ENCODE data around the gene XPR1.

XPR1 gene

DNA sequence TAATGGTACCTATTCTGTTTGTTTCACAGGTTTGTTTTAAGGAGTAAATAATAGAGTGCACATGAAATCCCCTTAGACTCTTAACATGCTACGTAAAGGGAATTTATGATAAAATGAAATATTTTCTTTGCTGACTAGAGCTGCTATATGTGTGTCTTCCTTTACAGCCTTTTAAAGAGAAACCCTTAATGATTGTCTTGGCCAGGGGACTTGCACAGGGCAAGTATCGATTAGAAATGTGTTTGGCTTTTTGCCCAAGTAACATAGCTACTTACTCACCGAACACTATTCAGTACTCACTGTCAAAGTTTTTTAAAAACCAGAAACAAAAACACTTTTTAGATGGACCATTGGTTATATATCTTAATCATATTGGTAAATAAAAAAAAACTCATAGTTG is 209.6 kb downstream of the XPR1 start:
- DNase-seq (ENCODE audit: low spot score): no peak

DNA sequence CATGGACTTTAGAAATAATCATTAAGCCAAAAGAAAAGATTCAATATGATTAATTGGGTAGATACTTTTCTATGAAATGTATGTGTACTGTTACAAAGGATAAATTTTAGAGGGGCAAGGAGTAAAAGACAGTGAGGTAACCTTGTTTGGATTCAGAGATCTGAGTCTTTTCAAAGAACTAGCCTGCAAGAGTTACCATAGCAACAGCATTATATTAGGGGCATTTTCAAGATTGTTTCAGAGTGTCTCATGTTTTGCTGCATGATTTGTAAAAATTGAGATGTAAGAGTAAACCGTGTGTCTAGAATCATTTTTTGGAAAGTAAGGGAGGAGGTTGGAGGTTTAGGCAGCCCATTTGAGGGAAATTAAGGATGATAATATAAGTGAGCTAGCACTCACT is 210.2 kb downstream of the XPR1 start:
- DNase-seq (ENCODE audit: low spot score): no peak

DNA sequence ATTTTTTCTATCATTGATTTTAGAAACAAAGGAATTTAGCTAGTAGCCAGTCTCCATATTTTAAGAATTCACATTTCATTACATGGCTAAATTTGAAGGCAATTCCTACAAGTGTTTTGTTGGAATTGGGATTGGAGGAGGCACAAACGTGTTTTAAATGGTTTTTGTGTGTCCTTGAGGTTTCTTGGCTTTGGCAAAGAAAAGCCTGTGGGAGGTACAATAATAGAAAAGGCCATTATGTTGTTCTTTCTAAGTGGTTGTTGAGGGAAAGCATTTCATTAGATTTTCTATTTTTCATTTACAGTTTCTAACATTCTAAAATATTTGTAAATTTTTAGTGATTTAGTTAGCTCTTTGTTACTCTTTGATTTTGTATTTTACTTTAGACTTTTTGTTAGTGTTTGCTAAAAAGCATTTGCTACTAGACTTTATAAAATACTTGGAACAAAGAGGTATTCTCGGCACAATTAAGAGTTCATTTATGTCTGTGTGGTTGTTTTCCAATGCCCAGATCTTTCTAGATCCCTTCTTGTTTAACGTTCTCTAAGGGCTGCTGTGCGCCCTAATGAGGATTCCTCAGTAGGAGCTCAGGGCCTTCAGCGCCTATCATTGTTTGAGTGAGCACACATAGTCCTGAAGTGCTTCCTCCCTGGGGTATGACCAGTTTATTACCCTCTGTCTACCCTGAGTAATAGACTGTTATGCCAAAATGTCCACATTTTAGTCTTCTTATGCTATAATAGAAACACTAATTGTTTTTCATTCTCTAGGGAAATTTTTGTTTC is 210.9 kb downstream of the XPR1 start:
- DNase-seq (ENCODE audit: low spot score): peak; percentile 18

DNA sequence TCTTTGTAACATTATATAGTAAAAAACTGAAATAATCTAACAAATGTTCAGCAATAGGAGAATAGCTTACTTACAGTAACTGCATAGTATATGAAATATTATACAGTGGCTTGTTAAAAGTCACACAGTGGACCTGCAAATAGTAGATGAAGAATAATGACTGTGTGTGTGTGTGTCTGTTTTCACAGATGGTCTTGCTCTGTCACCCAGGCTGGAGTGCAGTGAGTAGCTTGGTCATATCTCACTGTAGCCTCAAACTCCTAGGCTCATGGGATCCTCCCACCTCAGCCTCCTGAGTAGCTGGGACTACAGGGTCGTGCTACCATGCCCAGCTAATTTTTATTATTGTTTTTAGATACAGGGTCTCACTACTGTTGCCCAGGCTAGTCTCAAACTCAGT is 213.5 kb downstream of the XPR1 start:
- no peak for DNase-seq (ENCODE audit: low spot score)

DNA sequence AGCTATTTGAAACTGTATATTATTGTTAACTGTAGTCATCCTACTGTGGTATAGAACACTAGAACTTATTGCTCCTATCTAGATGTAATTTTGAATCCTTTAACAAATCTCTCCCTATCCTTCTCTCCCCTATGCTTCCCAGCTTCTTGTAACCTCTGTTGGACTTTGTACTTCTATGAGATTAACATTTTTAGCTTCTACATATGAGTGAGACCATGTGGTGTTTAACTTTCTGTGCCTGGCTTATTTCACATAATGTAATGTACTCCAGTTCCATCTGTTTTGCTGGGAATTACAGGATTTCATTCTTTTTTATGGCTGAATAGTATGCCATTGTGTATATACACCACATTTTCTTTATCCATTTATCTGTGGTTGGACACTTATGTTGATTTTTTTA is 216.4 kb downstream of the XPR1 start:
- no peak for DNase-seq (ENCODE audit: low spot score)

DNA sequence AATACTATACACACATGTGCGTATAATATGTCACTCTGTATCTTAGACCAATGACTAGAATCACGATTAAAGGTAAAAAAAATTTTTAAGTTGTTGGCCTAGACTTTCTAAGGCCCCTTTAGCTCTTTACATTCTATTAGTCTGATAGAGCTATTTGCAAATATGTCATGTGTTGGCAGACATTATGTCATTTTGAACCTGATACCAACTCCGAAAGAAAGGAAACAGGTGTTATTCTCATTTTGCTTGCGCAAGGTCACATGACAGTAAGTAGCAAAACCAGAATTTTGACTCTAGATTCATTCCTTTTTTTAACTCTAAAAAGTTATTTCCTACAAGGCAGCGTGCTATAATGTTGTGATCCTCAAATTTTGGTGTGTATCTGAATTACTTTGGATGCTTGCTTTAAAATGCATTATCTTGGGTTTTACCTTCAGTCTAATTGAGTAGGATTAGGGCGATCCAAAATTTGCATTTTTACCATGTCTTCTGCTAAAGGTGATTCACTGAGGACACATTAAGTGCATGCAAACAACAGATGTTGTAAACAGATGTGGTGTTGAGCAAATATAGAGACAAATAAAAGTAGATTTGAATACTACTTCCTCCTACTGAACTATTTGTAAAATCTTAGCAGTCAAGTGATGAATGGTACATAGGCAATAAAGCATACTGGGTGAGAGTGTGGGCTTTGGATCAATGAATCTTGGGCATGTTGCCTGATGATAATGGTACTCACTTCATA is 217.4 kb downstream of the XPR1 start:
- no peak for DNase-seq (ENCODE audit: low spot score)

DNA sequence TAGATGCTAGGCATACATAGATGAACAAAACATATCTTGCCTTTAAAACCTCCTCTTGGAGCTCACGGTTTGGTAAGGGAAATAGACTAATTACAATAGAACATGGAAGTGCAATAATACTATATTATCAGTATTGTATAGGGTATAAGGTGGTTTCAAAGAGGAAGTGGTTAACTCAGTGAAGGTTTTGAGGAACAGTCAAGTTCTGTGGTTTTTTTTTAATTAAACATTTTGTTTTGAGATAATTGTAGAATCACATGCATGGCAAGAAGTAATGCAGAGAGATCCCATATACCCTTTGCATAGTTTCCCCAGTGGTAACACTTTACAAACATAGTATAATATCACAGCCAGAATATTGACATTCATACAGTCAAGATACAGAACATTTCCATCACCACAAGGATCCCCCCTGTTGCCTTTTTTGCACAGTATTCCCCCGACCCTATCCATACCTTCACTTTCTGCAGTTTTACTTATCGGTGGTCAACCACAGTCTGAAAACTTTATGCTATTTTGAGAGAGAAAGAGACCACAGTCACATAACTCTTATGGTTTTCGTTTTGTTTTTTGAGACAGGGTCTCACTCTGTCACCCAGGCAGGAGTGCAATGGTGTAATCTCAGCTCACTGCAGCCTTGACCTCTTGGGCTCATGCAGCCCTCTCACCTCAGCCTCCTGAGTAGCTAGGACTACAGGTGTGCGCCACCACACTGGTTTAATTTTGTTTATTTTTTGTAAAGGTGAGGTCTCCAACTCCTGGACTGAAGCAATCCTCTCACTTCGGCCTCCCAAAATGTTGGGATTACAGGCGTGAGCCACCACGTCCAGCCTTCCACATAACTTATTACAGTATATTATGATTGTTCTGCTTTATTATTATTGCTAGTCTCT is 220.4 kb downstream of the XPR1 start:
- no peak for DNase-seq (ENCODE audit: low spot score)

DNA sequence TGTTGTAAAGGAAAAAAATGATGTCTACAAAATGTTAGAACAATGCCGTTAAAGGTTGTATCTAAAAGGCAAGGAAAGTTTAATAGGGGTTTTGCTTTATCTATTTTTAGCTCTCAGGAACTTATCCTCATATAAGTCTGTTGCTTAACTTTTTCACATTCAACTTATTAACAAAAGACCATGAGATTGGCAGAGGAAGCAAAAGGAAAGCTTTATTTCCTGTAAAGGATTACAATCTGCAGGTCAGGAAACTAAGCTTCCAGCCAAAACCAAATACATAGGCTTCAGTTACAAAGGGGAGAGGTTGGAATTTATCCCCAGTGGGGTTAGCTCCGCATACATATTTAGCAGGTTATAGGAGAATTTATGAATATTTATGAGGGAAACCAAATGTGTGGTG is 222.2 kb downstream of the XPR1 start:
- no peak for DNase-seq (ENCODE audit: low spot score)

DNA sequence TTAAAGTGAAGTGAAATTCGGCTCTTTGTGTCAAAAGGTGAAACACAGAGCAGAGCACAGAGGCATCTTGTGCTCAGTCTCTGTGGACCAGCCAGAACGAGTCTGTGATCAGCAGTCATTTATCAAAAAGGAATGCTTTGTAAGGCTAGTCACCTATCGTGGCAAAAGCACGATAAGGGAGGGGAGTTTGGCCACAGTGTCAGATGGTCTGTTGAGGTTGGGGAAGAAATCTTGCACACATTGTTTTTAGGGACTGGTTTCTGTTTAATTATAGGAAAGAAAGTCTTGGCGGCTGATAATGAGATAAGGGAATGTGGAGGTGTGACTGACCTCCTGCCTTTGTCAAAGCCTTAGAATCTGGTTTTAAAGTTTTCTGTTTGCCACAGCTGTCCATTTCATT is 222.6 kb downstream of the XPR1 start:
- DNase-seq (ENCODE audit: low spot score): no peak

DNA sequence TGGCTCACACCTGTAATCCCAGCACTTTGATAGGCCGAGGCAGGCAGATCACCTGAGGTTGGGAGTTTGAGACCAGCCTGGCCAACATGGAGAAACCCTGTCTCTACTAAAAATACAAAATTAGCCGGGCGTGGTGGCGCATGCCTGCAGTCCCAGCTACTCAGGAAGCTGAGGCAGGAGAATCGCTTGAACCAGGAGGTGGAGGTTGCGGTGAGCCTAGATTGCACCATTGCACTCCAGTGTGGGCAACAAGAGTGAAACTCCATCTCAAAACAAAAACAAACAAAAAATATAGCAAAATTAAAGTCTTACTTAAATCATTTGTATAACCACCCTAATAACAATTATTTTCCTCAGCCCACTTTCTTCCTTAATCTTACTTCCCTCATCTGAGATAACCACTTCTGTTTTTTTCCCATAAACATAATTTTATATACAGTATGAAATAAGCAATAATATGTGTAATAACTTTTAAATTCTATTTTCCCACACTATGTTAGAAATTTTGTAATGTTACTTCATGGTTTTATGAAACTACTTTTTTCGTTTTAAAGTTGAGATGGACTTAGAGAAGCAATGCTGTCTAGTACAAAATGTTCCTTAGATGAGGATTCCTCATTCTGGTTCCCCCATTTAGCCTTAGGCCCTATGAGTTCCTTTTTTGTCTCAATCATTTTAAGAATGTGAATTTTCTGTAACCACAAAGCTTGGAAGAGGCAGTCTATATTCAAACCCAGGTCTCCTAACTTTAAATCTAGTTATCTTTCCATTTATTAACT is 226.3 kb downstream of the XPR1 start:
- peak; percentile 24 for DNase-seq (ENCODE audit: low spot score)

DNA sequence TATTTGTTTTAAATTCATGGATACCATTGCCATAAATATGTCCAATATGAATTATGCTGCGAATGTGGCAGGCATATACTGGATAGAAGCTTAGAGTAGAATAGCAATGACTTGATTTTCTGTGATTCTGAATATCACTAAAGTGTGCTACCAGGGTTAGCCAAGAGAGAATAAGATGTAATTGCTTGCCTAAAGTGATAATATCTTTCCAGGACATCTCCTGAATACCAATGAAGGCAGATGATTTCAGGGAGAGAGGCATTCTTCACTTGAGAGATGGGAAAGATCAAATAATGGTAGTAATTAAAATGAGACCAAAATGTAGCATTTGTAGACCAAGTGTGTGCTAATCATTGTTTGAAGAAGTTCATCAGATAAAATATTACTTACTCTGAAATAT is 227.5 kb downstream of the XPR1 start:
- no peak for DNase-seq (ENCODE audit: low spot score)

DNA sequence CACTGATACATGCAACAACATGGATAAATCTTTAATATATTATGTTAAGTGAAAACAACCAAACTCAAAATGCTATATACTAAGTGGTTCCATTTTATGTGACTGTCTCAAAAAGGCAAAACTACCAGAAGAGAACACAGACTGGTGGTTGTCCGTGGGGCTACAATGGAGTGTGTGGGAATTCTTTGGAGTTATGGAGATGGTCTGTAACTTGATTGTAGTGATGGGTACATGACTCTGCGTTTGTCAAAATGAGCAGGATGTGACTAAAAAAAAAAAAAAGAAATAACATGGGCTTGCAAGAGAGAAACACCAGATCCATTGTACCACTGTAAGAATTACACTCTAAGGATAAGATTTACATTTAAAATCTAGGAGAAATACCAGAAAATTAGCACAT is 228.7 kb downstream of the XPR1 start:
- no peak for DNase-seq (ENCODE audit: low spot score)

DNA sequence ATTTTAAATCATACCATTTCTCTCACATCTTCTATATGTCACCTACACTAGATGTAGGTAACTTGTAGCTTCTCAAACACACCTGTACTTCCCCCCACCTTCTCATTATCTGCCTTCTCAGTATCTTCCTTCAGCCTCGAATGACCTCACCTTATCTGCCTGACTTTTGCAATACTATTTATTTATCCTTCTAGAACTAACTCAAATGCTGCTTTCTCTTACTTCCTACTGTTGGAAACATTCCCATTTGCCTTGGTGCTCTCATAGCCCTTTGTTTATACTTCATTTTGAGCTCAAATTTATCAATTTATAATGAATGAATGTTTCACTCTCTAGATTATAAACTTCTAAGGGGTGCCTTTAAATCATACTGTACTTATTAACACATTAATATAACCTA is 230.5 kb downstream of the XPR1 start:
- no peak for DNase-seq (ENCODE audit: low spot score)

DNA sequence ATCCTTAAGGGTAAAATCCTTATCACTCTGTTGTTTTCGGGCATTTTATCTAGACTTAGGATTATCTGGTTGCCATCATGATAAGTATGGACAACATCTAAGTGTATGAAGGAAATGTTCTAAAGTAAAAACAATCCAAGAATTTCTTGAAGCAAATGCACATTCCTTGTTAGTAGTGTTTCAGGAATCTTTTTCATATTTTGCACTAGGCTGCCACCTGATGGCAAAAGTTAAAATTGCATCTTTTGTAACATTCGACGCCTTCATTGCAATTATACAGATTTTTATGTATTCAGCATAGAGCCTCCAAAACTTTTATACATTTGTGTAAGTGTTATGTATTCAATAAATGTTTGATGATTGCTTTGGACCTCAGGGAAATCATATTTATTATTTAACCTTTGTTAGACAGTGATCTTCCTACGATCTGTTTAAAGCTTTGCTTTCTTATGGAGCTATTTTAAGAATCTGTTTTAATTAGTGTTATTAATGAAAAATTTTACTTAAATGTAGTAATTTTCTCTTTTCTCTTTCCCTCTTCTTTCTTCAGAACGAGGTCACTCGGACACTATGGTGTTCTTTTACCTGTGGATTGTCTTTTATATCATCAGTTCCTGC is 231.4 kb downstream of the XPR1 start:
- peak; percentile 57 for DNase-seq (ENCODE audit: low spot score)

DNA sequence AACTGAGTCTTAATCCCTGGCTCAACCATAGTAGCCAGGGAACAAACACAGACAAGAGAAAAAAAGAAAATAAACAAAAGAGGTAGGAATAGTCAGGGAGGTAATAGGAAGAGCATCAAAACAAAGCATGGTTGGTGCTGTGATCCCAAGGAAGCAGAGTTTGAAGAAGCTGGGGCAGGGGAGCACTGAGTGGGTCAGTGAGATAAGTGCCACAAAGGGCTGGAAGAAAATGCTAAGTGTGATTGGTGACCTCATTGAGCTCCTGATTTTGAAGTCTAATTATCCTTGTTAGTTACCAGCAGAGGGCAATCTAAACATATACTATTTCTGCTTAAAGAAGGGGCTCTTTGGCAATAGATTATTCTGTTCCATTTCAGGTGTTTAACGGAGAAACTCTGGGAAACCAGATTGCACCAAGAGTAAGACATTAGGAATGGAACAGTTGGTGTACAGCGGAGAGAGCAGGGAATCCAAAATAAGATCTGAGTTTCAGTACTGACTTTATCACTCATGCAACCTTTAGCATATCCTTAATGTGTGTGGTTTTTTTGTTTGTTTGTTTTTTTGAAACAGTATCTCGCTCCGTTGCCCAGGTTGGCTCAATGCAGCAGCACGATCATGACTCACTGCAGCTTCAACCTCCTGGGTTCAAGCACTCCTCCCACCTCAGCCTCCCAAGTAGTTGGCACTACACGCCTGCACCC is 250.1 kb downstream of the XPR1 start:
- peak; percentile 65 for DNase-seq (ENCODE audit: low spot score)

DNA sequence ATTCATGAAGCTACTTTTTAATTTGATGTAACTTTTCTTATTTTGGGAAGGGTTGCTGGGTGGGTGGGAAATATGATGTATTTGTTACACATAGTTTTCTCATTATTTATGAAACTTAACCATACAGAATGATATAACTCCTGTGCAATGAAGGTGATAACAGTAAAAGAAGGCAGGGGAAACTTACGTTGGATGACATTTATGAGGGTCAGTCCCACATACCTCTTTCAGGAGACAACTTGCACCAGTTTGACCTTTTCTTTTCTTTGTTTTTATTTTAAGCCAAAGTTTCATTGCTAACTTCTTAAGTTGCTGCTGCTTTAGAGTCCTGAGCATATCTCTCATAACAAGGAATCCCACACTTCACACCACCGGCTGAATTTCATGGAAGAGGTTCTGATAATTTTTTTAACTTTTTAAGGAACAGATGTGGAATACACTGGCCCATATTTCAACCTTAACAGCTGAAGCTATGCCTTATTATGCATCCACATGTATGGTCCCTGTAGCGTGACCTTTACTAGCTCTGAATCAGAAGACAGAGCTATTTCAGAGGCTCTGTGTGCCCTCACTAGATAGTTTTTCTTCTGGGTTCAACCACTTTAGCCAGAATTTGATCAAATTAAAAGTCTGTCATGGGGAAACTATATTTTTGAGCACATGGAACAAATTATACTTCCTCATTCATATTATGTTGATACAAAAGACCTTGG is 252.9 kb downstream of the XPR1 start:
- DNase-seq (ENCODE audit: low spot score): no peak

DNA sequence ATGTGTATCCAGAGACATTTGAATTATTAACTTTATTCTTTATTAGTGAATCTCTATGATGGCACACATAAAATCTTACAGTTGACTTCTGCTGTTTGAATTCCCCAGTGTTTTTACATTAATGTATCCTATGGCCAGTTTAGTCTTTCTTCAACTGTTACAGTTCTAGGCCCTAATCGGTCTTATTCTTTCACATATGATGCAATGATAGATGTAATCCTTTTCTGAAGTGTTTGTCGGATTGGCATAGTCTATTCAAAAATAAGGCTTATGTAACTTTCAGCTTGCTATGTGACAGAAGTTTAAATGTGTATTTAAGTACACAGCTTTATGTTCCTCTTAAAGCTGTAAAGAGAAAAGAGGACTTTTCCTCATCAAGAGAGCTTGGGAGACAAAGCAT is 254.5 kb downstream of the XPR1 start:
- no peak for DNase-seq (ENCODE audit: low spot score)

DNA sequence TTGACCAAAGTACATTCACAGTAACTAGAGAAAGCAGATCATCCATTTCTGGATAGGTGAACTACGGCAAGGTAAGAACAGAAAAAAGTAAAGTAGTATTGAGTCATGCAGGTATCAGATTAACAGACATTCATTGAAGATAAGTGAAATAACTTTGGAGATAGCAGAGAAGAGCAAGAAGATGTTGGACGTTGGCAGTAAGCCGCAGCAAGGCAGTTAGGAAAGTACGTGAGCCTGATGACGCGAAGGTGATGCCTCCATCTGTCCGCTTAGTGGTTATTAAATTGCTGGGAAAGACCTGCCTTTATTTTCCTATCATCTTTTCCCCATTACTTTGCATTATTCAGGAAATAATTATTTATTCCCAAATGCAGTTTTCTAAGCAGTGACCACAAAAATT is 256.0 kb downstream of the XPR1 start:
- DNase-seq (ENCODE audit: low spot score): no peak

DNA sequence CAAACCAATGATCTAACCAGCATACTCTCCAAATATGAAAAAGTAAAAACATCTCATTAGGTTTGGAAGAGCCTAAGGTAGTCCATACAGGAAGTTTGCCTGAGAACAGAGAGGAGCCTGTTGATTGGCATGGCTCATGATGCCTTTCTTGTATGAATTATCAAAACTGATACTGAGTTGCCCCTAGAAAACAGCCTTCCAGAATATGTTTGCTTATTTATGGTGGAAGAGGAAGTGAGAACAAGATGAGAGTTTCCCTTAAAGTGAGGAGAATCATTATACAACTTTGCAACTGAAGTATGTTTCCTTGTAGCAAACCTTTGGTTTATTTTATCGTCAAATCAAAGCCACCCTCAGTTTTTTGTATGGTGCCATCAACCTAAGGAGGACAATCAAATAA is 257.0 kb downstream of the XPR1 start:
- no peak for DNase-seq (ENCODE audit: low spot score)

DNA sequence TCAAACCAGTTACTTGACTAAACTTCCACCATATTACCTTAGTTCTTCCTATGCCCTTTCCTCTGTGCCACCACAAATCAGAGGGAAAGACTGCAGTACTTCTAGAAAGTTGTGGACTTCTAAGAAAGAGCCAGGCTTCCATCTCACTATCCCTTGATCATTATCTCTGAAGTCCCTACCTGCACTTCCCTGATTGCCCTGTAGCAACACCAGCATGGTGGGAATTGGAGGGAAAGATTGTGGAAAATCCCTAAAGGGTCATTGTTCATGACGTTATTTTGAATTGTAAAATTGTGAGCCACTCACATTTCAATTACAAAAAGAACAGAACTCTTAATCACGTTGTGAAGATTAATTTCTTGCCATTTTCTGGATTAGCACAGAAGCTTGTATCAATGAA is 257.5 kb downstream of the XPR1 start:
- no peak for DNase-seq (ENCODE audit: low spot score)

All from globus pallidus (tissue), 1 donor.